DND-41 (cell line): ENCODE measurements around the gene CDH10.

ENCODE experiments used
- ATAC-seq: fragments of 200-7000 bp; cut with Tn5 transposase; 3 replicates; pipeline ENCODE4 v1.9.1; 2021; ENCODE audit warnings: low read depth; ENCODE audit not compliant: insufficient read depth
- DNase-seq: peaks from one replicate; pipeline ENCODE4 v3.0.0-alpha.2; 2020
- H2AFZ ChIP-seq: 2 replicates; pipeline ENCODE4 v1.6.0; 2012; ENCODE audit warnings: low read depth, low read length
- H3K27ac ChIP-seq: 2 replicates; pipeline ENCODE4 v1.5.1; 2012; ENCODE audit warnings: low read length, inconsistent platforms
- H3K27me3 ChIP-seq: fragments of 200-600 bp; sonication (generic); 2 replicates; pipeline ENCODE4 v1.6.0; 2012; ENCODE audit warnings: low read length, mild to moderate bottlenecking, inconsistent platforms; ENCODE audit not compliant: insufficient read depth, poor library complexity
- H3K36me3 ChIP-seq: 2 replicates; pipeline ENCODE4 v1.5.1; 2012; ENCODE audit warnings: low read length, inconsistent platforms; ENCODE audit not compliant: insufficient read depth
- H3K4me1 ChIP-seq: 2 replicates; pipeline ENCODE4 v1.5.1; 2012; ENCODE audit warnings: mild to moderate bottlenecking, low read length; ENCODE audit not compliant: insufficient read depth
- H3K4me2 ChIP-seq: 2 replicates; pipeline ENCODE4 v1.6.0; 2012; ENCODE audit warnings: mild to moderate bottlenecking, moderate library complexity, low read length, inconsistent platforms; ENCODE audit not compliant: insufficient read depth
- H3K4me3 ChIP-seq, 2 experiments: fragments of 200-600 bp in 1 of 2; shearing (Covaris generic) in 1 of 2; 2 replicates each; pipeline ENCODE4 v1.5.1; 2012 to 2016; ENCODE audit warnings: inconsistent platforms in 2 of 2, low read length in 2 of 2, mild to moderate bottlenecking in 2 of 2, low read depth in 1 of 2, moderate library complexity in 1 of 2
- H3K79me2 ChIP-seq: 2 replicates; pipeline ENCODE4 v1.6.0; 2012; ENCODE audit warnings: low read length, inconsistent platforms; ENCODE audit not compliant: insufficient read depth
- H3K9ac ChIP-seq: 2 replicates; pipeline ENCODE4 v1.6.0; 2012; ENCODE audit warnings: low read depth, mild to moderate bottlenecking, inconsistent platforms, low read length, moderate library complexity
- H3K9me3 ChIP-seq: 2 replicates; pipeline ENCODE4 v1.5.1; 2012; ENCODE audit warnings: low read length, moderate library complexity, mild to moderate bottlenecking, inconsistent platforms; ENCODE audit not compliant: insufficient read depth, severe bottlenecking
- H4K20me1 ChIP-seq: 2 replicates; pipeline ENCODE4 v1.6.0; 2012; ENCODE audit warnings: low read length; ENCODE audit not compliant: insufficient read depth
- EZH2 ChIP-seq: IDR thresholded peaks from 3 replicates; pipeline ENCODE4 v1.6.1; 2012; ENCODE audit warnings: borderline replicate concordance, low read depth, mild to moderate bottlenecking, moderate library complexity, low read length, inconsistent platforms; ENCODE audit not compliant: severe bottlenecking
- TF ChIP-seq, protein P1 (sequence below): IDR thresholded peaks from 2 replicates; pipeline ENCODE4 v1.5.1; 2012; ENCODE audit warnings: borderline replicate concordance, low read length, moderate library complexity, mild to moderate bottlenecking; ENCODE audit not compliant: poor library complexity, severe bottlenecking; ENCODE audit errors: extremely low read depth

Gene CDH10

DNA sequence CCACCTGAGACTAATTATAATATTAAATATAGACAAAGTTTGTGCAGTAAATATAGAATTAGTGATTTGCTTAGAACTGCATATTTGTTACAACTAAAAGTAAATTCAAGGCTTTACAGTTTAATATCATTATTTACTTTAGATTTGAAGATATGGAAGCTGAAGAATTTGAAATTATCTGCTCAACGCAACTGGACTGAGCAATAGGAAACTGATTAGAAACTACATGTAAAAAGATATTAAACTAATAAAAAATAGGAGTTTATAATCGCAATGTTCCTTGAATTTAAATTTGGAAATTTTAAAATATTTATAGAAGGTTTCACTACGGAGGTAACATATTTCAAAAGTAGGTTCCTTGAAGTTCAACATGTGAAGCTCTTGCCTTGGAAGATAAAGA lies 55.2 kb downstream of the CDH10 start:
- H3K4me3 ChIP-seq, result no peak overlapping the region
- H3K9me3 ChIP-seq, result no peaks in the 10 kb centered on the region
- H3K79me2 ChIP-seq, result no peaks in the 10 kb centered on the region
- H3K4me1 ChIP-seq, result no peaks in the 10 kb centered on the region
- no peaks in the 10 kb centered on the region for H3K27me3 ChIP-seq
- no peak overlapping the region for H3K9ac ChIP-seq
- DNase-seq (no peak), ATAC-seq (no peak)
- H3K4me2 ChIP-seq, result no peak overlapping the region
- H4K20me1 ChIP-seq, result no peaks in the 10 kb centered on the region
- no peak for TF ChIP-seq EZH2
- TF ChIP-seq, protein P1, sequence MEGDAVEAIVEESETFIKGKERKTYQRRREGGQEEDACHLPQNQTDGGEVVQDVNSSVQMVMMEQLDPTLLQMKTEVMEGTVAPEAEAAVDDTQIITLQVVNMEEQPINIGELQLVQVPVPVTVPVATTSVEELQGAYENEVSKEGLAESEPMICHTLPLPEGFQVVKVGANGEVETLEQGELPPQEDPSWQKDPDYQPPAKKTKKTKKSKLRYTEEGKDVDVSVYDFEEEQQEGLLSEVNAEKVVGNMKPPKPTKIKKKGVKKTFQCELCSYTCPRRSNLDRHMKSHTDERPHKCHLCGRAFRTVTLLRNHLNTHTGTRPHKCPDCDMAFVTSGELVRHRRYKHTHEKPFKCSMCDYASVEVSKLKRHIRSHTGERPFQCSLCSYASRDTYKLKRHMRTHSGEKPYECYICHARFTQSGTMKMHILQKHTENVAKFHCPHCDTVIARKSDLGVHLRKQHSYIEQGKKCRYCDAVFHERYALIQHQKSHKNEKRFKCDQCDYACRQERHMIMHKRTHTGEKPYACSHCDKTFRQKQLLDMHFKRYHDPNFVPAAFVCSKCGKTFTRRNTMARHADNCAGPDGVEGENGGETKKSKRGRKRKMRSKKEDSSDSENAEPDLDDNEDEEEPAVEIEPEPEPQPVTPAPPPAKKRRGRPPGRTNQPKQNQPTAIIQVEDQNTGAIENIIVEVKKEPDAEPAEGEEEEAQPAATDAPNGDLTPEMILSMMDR, result no peak
- H3K36me3 ChIP-seq, result no peaks in the 10 kb centered on the region
- H3K27ac ChIP-seq, result no peak overlapping the region
- no peak overlapping the region for H2AFZ ChIP-seq

DNA sequence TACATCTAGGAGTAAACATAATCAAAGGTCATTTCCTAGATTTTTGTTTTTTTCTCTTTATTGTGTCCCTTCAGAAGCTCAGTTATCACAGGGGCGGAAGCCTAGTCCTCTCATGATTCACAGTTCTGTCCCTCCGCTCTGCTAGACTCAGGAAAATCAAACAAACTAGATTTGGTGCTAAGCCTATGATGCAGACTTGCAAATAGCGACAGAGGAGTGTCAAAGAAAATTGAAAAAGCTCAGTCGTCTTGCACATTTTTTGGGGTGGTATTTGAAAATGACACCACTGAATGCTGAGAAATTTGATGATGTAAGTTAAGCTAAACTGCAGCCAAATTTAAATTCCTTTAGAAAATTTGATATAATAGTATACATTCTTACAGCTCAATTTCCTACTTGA lies 59.0 kb downstream of the CDH10 start:
- H4K20me1 ChIP-seq, result no peaks in the 10 kb centered on the region
- no peak for TF ChIP-seq EZH2
- TF ChIP-seq, protein P1, result no peak
- ATAC-seq, result no peak

DNA sequence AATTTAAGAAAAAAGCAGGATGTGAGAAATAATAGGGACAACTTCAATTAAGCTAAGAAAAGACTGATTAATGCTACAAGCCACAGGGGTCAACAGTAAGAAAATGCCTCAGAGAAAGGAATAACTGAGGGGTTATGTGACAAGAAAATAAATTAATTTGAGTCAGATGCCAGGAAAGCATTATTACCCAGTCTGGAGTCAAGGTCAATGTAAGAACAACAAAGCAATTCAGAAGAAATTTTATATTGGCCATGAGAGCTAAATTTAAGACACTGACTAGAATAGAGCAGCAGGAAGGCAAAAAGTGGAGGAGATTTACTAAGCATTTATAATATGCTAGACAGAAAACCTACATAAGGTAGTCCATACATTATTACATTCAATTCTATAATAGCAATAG lies 73.5 kb downstream of the CDH10 start:
- no peak overlapping the region for H3K4me3 ChIP-seq
- H3K4me1 ChIP-seq, result no peaks in the 10 kb centered on the region
- no peaks in the 10 kb centered on the region for H3K9me3 ChIP-seq
- TF ChIP-seq, protein P1, result no peak
- no peak for TF ChIP-seq EZH2
- DNase-seq, result no peak
- H3K27me3 ChIP-seq, result no peaks in the 10 kb centered on the region
- H3K79me2 ChIP-seq, result no peaks in the 10 kb centered on the region
- no peaks in the 10 kb centered on the region for H4K20me1 ChIP-seq
- H3K9ac ChIP-seq, result no peak overlapping the region
- no peaks in the 10 kb centered on the region for H3K36me3 ChIP-seq
- H2AFZ ChIP-seq, result no peak overlapping the region
- no peak for ATAC-seq
- no peak overlapping the region for H3K27ac ChIP-seq
- H3K4me2 ChIP-seq, result no peak overlapping the region

More for the DNA sequence above, 59.0 kb downstream of the CDH10 start:
- H3K9me3 ChIP-seq, result no peaks in the 10 kb centered on the region
- H3K4me2 ChIP-seq, result no peak overlapping the region
- H3K36me3 ChIP-seq, result no peaks in the 10 kb centered on the region
- H3K9ac ChIP-seq, result no peak overlapping the region
- H2AFZ ChIP-seq, result no peak overlapping the region
- no peak for DNase-seq
- H3K27ac ChIP-seq, result no peak overlapping the region
- no peak overlapping the region for H3K4me3 ChIP-seq
- H3K79me2 ChIP-seq, result no peaks in the 10 kb centered on the region
- H3K27me3 ChIP-seq, result no peaks in the 10 kb centered on the region
- H3K4me1 ChIP-seq, result no peaks in the 10 kb centered on the region

DNA sequence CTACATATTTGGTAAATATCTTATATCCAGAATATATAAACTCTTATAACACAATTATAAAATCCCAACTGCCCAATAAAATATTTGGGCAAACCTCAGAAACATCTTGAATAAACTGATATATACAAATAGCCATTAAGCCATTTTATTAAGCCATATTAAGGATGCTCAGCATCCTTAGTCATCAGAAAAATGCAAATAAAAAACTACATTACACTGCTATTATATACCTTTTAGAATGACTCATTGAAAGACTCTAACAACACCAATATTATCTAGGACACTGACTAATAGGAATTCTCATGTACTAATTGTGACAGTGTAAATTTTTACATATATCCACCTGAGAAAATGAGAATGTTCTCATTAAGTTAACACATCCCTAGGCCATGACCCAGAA lies 77.8 kb downstream of the CDH10 start:
- Histone ChIP-seq H3K27me3 (no peaks in the 10 kb centered on the region), H2AFZ (no peak overlapping the region), H3K9ac (no peak overlapping the region), H3K79me2 (no peaks in the 10 kb centered on the region), H4K20me1 (no peaks in the 10 kb centered on the region), H3K4me3 (no peak overlapping the region), H3K4me1 (no peaks in the 10 kb centered on the region), H3K27ac (no peak overlapping the region), H3K4me2 (no peak overlapping the region), H3K36me3 (no peaks in the 10 kb centered on the region), H3K9me3 (no peaks in the 10 kb centered on the region)
- no peak for DNase-seq
- no peak for TF ChIP-seq EZH2
- TF ChIP-seq, protein P1, result no peak
- ATAC-seq, result no peak
